SW480 (cell line): ENCODE results near the gene GNA12.
"Not testable (repeated sequence)": the region's sequence is repeated elsewhere in the genome, so short reads cannot be mapped to it uniquely, and the experiment has no call there.

Source experiments
- DNase-seq: peaks from one replicate; pipeline ENCODE4 v3.0.0-alpha.2; 2016; ENCODE audit warnings: low spot score

Gene GNA12

GRCh38 chr7:2726316-2727018, 117.6 kb downstream of the GNA12 start:
- no peak for DNase-seq

GRCh38 chr7:2725178-2726105, 118.7 kb downstream of the GNA12 start:
- no peak for DNase-seq

- no peak for DNase-seq
Measured at GRCh38 chr7:2724453-2725177, 119.5 kb downstream of the GNA12 start.

GRCh38 chr7:2724036-2724435, 120.1 kb downstream of the GNA12 start:
- DNase-seq: not testable (repeated sequence)

GRCh38 chr7:2723138-2723850, 120.8 kb downstream of the GNA12 start:
- no peak for DNase-seq

- DNase-seq: no peak
Measured at GRCh38 chr7:2722591-2722990, 121.5 kb downstream of the GNA12 start.

- DNase-seq: no peak
Measured at GRCh38 chr7:2721842-2722241, 122.3 kb downstream of the GNA12 start.

GRCh38 chr7:2720024-2720423, 124.1 kb downstream of the GNA12 start:
- no peak for DNase-seq

- DNase-seq: peak; percentile 24
Measured at GRCh38 chr7:2719007-2719406, 125.1 kb downstream of the GNA12 start.

- DNase-seq: no peak
Measured at GRCh38 chr7:2718296-2718965, 125.7 kb downstream of the GNA12 start.

GRCh38 chr7:2717293-2718261, 126.5 kb downstream of the GNA12 start:
- DNase-seq: no peak

GRCh38 chr7:2716906-2717292, 127.2 kb downstream of the GNA12 start:
- DNase-seq: no peak

- DNase-seq: no peak
Measured at GRCh38 chr7:2716488-2716887, 127.6 kb downstream of the GNA12 start.

GRCh38 chr7:2715341-2716231, 128.5 kb downstream of the GNA12 start:
- DNase-seq: peak; percentile 82

- no peak for DNase-seq
Measured at GRCh38 chr7:2714636-2715035, 129.5 kb downstream of the GNA12 start.

GRCh38 chr7:2713978-2714377, 130.1 kb downstream of the GNA12 start:
- no peak for DNase-seq

- DNase-seq: no peak
Measured at GRCh38 chr7:2713370-2713769, 130.7 kb downstream of the GNA12 start.

- DNase-seq: no peak
Measured at GRCh38 chr7:2711895-2712675, 132.0 kb downstream of the GNA12 start.
